ENCODE data around the gene VSTM1. TPM values are rescaled to one million over a fixed set of nuclear protein-coding genes. Genes with fewer than 3 reads are reported as not detected.
"Not testable (repeated sequence)": the region's sequence is repeated elsewhere in the genome, so short reads cannot be mapped to it uniquely, and the experiment has no call there.

VSTM1 gene, protein sequence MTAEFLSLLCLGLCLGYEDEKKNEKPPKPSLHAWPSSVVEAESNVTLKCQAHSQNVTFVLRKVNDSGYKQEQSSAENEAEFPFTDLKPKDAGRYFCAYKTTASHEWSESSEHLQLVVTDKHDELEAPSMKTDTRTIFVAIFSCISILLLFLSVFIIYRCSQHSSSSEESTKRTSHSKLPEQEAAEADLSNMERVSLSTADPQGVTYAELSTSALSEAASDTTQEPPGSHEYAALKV
- total RNA-seq (2014; rRNA removed; shearing (Covaris generic)): 0.74 and 0.84 TPM in 2 replicates
- polyA plus RNA-seq (2015; cell fraction: cytosol; rRNA removed): not detected in 2 replicates
- polyA plus RNA-seq (2015; cell fraction: nucleus; rRNA removed): not detected in 2 replicates

DNA sequence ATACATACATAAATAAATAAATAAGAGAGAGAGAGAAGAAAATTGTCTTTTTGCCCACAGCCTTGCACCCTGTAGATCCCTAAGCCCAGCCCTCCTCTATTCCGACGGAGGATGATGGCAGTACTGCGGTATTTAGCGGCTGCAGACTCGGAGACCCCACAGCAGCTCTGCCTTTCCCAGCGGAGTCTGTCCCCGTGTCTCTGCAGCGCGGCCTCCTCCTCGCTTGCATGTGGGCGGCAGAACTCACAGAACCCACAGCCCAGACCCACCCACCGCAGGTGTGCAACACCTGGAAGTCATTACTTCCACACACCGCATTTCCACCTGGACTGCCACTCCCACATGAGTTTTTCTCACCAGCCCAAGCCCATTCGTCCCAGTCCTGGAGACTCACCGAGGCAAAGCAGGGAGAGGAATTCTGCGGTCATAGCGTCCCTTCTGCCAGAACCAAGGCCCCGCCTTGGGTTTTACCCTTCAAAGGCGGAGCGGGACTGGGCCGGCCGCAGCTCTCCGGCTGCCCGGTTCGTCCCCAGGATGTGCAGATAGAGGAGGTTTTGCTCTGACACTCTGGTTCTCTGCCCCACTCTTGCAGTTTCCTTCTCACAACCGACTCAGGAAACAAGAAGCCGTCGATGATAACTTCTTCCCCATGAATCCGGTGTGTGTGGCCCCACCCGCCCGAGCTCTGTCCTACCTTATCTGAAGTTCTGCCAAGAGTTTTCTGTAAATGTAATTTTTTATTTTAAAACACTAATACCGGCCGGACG lies at the start of gene VSTM1:
VSTM1 (minus strand) TSS at position 548 of the 767 bp plus-strand sequence; CDS start at position 428, 120 bp downstream.
- DNase-seq (ENCODE audit: low read depth): no peak

DNA sequence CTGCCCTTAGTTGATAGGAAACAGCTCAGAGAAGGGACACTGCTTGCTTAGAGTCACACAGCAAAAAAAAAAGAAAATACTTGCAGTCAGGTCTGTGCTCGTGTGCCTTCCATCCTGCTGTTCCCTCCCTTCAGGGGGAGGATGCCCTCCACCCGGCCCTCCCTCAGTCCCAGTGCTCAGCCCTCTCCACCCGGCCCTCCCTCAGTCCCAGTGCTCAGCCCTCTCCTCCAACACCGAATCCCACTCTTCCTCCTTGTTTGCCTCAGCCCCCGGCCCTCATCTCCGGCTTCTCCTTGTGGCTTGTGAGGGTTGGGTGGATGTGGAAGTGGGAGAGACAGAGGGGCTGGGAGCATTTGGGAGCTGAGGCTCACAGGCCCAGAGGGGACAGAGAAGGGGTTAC lies 46.0 kb upstream of the VSTM1 start:
- no peak for DNase-seq (ENCODE audit: low read depth)

DNA sequence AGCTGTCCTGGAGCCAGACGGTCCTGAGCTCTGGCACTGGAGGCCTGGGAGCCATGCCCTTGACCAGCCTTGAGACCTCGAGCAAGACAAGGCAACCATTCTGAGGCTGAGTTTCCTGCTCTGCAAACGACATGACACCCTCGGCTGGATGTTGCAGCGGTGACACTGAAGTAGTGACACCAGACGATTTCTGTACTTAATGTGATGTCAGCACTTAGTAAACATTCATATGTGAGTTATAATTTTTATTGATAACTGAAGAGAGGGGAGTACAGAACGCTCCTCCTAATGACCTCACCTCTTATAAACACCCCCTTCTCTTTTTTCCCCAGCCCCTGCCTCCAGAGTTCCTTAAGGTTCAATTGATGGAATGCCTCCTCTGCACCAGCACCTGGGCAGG lies 44.8 kb upstream of the VSTM1 start:
- DNase-seq (ENCODE audit: low read depth): no peak

DNA sequence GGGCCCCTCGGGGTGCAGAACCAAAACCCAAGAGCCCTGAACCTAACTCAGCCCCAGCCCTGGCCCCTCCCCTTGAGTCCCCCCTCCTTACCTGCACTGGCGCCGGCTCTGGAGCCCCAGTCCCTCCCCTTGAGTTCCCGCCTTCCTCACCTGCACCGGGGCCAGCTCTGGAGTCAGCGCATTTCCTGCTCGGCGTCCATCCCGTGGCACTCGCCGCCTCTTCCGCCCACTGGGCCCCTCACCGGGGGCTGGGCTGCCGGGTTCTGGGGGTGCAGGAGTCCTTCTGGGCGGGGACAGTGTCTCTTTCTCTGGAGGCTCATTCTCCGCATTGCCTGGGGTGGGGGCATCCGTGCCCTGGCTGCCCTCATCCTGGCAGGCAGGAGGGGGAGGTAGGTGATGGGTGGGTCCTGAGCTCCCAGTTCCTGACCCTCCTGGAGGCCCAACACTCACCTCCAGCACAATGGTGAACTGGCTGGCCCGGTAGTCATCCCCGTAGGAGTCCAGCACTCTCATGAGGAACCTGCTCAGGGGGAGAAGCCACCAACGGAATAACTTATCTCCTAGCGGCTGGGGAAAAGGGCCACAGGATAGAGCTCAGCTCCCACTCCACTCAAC lies 44.3 kb upstream of the VSTM1 start:
- DNase-seq (ENCODE audit: low read depth): no peak

DNA sequence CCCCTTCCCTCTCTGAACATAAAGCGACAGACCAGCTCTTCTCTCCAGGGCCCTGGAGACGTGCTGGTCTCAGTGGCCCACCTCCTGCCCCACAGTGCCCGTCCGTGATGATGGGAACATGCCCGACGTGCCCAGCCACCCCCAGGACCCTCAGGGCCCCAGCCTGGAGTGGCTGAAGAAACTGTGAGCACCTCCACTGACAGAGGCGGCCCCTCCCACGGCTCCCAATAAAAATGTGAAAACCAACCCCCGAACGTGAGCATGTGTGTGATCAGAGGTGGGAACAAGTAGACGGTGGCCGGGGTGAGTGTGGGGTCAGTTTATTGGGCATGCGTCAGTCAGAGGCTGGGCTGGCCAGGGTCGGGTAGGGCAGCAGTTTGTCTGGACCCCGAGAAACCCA lies 43.0 kb upstream of the VSTM1 start:
- DNase-seq (ENCODE audit: low read depth): no peak

DNA sequence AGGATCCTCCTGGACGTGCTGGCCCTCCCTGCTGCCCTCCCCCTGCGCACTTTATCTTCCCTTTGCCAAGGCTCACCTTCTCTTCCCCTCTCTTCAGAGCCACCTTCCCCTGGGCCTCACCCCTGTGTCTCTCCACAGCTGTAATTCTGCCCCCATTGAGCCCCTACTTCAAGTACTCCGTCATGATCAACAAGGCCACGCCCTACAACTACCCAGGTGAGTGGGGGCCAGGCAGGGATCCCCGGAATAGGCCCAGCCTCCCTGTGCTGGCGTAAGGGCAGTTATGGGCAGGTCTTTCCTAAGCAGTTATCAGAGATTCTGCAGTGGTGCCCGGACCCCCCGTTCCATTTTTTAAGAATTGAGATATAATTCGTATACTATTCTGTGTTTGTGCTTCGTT lies 42.1 kb upstream of the VSTM1 start:
- no peak for DNase-seq (ENCODE audit: low read depth)

DNA sequence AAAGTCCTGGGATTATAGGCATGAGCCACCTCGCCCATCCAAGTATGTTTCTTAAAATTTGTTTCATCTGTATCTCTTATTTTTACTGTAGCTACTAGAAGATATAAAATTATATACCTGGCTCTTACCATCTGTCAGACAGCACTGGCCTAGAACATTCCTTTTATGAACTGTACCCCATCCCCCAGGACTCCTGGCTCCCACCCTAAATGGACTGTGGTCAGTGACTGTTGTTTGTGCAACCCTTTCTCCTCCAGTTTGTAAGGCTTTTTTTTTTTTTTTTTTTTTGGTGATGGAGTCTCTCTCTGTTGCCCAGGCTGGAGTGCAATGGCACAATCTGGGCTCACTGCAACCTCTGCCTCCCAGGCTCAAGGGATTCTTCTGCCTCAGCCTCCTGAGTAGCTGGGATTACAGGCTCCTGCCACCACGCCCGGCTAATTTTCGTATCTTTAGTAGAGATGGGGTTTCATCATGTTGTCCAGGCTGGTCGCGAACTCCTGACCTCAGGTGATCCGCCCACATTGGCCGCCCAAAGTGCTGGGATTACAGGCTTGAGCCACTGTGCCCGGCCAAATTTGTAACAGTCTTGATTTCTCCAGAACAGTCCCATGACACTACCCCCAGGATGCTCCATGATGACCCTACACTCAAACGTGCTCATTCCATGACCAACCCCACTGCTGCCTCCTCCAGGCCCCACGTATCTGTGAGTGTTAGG lies 41.5 kb upstream of the VSTM1 start:
- DNase-seq (ENCODE audit: low read depth): no peak

DNA sequence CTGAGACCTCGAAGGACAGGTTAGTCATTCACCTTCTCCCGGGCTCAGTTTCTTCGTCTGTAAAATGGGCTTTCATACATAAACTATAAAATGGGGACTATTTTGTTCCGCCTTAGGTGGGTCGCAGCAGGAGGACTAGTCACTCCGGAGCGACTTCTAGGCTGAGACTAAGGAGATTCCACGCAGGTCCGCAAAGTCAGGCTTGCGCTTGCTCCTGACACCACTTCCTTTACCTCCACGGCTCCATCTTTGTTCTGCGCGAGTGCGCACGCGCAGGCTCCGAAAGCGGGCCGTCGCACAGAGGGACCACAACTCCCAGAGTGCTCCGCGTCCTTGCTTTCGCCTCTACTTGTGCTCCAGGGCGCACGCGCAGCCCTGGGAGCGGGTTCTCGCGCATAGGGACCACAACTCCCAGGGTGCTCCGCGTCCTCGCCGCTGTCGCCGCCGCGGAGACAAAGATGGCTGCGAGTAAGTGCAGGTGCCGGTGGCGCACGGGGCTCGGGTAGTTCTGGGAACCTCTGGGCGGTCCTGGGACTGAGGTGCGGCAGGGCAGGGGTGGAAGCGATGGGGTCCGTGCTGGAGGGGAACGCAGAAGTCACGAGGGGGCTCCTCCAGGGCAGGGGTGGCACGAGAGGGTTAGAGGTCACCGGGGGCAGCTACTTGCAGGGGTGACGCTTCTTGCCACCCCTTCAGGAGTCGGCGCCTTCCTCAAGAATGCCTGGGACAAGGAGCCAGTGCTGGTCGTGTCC lies 38.9 kb upstream of the VSTM1 start, which contains the start of gene NDUFA3:
NDUFA3 (plus strand) TSS at position 435 of the 749 bp plus-strand sequence; CDS start at position 459, 24 bp downstream.
- peak; percentile 96 for DNase-seq (ENCODE audit: low read depth)

DNA sequence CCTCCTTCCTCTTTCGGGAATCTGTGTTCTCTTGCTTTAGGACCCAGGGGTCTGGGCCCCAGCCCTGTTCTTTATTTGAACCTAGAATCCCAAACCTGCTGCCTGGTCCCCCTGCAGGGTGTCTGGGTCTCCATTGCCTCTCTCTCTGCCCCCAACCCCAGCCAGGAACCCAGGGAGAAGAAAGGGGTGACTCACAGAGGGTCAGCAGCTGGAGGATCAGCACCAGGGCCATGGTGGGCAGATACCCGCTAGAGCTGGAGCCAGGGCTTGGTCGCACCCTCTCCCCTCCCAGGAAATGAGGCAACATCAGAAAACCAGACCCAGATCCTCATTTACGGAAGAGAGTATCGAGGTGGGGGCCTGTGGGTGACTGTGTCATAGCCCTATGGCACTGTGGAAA lies 36.9 kb upstream of the VSTM1 start, which contains the start of gene OSCAR:
OSCAR (minus strand) TSS at position 243 of the 400 bp plus-strand sequence; CDS start at position 232, 11 bp downstream.
- peak; percentile 59 for DNase-seq (ENCODE audit: low read depth)

DNA sequence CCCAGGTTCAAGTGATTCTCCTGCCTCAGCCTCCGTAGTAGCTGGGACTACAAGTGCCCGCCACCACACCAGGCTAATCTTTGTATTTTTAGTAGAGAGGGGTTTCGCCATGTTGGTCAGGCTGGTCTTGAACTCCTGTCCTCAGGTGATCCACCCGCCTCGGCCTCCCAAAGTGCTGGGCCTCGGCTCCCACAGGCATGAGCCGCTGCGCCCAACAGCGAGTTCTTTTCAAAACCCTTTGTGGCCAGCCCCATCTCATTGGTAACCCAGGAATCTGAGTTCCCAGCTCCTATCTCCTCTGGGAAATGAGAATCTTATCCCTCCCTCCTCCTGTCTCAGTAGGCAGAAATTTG lies 36.2 kb upstream of the VSTM1 start:
- DNase-seq (ENCODE audit: low read depth): not testable (repeated sequence)

DNA sequence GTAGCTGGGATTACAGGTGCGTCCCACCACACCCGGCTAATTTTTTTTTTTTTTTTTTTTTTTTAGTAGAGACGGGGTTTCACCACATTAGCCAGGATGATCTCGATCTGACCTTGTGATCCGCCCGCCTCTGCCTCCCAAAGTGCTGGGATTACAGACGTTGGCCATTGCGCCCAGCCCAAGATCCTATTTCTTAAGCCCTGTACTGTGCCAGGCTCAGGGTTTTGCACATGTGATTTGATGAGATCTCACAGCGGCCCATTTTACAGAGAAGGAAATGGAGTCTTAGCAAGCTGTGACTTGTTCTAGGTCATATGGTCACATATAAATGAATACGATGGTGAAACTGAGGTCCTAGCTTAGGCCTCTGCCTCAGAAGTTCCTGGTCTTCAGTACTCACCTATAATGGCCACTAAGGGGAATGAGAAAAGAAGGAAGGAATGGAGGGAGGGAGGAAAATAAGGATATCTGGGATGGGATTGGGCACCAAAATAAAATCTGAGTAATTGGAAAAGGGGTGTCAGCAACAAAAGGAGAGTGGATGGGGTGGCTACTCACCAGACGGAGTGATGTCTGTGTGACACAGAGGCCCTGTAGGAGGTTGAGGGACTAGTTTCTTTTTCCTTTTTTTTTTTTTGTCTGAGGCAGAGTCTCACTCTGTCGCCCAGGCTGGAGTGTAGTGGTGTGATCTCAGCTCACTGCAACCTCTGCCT lies 35.6 kb upstream of the VSTM1 start:
- DNase-seq (ENCODE audit: low read depth): no peak

DNA sequence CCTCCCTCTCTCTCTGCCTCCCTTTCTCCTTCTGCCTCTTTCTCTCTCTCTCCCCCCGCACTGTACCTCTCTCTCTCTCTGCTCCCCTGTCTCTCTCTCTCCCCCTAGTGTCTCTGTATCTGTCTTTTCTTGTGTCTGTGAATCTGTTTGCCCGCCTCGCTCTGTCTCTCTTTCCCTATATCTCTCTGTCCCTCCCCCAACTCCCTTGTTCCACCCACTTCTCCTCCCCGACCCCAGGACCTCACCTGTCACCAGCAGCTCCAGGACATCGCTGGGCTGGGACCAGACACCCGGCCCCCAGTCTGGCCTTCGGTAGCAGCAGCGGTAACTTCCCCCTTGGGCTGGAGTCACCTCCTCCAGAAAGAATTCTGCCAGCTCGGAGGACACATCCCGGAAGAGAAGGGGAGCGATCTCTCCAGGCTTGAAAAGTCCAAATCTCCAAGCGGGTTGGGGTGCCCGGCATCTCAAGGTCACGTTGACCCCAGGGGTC lies 33.0 kb upstream of the VSTM1 start:
- peak; percentile 25 for DNase-seq (ENCODE audit: low read depth)

DNA sequence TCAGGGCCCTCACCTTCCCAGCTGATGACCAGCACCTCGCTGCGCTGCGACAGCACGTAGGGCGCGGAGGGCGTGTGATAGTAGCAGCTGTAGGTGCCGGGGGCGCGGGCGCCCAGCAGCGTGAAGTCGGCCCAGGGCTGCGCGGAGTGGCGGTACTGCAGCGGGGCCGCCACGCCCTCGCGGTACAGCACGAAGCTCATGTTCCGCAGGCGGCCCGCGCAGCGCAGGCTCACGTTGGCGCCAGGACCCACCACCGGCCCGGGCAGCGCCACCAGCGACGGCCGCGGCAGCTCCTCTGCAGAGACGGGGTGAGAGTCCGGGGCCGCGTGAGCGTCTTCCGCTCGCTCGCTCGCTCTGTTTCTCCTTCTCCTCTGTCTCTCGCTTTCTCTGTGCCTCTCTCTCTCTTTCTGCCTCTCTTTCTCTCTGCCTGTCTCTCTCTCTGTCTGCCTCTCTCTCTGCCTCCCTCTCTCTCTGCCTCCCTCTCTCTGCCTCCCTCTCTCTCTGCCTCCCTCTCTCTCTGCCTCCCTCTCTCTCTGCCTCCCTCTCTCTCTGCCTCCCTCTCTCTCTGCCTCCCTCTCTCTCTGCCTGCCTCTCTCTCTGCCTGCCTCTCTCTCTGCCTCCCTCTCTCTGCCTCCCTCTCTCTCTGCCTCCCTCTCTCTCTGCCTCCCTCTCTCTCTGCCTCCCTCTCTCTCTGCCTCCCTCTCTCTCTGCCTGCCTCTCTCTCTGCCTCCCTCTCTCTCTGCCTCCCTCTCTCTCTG lies 32.3 kb upstream of the VSTM1 start:
- DNase-seq (ENCODE audit: low read depth): not testable (repeated sequence)

DNA sequence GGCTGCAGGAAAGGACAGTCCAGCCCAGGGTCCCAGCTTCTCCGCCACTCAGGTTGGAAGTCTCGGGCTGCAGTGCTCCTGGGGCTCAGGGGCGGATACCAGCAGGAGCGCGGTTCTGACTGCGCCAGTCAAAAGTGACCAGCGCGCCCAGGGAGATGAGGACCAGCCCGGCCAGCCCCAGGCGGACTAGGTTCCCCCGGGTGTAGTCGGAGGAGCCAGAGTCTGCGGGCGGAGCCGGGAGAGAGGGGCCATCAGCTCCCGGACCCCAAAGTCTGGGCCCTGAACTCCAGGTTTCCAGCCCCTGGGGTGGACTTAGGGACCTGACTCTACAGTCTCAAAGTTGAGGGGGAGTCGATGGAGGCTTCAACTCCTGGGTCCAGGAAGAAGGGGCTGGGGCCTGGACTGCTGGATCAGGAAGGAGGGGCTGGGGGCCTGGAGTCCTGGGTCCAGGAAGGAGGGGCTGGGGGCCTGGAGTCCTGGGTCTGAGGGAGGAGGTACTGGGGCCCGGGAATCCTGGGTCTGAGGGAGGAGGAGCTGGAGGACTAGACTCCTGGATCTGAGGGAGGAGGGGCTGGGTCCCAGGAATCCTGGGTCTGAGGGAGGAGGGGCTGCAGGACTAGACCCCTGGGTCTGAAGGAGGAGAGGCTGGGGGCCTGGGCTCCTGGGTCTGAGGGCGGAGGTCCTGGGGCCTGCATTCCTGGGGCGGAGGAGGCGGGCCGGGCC lies 31.6 kb upstream of the VSTM1 start:
- DNase-seq (ENCODE audit: low read depth): no peak

DNA sequence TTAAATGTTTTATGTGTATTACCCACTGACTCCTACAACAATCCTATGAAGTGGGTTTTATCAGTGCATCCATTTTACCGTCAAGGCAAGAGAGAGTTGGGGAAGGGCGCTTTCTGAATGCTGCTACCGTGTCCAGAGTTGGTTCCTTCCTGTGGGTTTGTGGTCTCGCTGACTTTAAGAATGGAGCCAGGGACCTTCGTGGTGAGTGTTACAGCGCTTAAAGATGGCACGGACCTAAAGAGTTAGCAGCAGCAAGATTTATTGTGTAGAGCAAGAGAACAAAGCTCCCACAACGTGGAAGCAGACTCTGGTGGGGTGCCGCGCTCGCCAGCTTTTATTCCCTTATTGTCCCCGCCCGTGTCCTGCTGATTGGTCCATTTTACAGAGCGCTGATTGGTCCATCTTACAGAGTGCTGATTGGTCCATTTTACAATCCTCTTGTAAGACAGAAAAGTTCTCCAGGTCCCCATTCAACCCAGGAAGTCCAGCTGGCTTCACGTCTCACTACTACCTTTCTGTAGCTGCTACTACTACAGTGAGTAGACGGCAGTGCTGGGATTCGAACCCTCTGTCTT lies 30.8 kb upstream of the VSTM1 start:
- DNase-seq (ENCODE audit: low read depth): no peak

DNA sequence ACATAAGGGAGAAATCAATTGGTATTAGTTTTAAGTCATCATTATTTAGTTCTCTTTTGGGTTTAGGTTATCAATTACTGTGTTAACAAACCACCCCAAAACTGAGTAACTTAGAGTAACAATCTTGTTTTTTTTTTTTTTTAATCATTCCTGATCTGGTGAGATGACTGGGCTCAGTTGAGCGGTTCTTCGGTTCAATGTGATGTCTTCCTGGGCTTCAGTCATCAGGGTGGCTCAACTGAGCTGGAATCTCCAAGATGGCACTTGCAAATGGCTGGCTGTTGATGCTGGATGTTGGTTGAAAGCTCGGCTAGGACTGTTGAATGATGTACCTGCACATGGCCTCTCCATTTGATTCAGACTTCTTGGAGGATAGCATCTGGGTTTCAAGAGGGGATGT lies 20.7 kb upstream of the VSTM1 start:
- no peak for DNase-seq (ENCODE audit: low read depth)

DNA sequence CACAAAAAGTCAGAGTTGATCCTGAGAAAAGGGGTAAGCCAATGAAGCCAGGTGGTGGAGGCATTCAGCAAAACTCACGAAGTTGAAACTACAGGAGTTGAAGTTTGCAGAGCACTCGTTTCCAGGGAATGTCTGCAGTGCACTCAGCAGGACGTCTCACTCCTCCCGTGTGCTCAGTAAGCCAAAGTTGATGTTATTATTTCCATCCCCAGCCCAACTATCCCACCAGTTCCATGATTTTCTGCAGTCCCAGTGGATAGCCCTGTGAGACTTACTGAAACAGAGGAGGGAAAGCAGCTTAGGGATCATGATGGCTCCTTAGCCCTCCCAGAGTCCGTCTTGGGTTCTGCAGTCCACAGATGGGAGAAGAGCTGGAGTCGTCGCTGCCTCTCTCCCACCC lies 17.3 kb upstream of the VSTM1 start, which contains the start of gene TARM1:
TARM1 (minus strand) TSS at position 334 of the 400 bp plus-strand sequence; CDS start at position 309, 25 bp downstream.
- no peak for DNase-seq (ENCODE audit: low read depth)

DNA sequence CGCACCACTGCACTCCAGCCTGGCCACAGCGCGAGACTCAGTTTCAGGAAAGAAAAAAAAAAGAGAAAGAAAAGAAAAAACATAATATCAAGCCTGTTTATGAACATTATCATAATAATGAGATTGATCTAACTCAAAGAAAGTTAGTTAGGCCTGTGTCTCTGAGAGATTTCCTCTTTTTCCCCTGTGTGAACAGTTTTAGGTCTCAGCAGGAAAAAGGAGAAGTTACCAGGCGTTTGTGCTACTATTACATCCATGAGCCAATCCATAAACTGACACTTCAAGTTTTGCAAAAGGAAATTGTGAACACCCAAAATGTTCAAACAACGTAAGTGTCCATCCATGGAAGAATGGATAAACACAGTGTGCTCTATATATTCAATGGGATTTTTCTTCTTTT lies 13.6 kb upstream of the VSTM1 start:
- DNase-seq (ENCODE audit: low read depth): no peak

Data from HT1080 (cell line).